ENCODE measurements around the gene SLC7A9. TPM values are rescaled to one million over a fixed set of nuclear protein-coding genes. Genes with fewer than 3 reads are reported as not detected.

Gene SLC7A9
- total and polyA plus RNA-seq, 2 donors (not counting 3 experiments of a cell fraction or from before 2014, with no cell fraction given) = 0.06 TPM; not detected in 1

GRCh38 chr19:32842061-32842460 is 27.5 kb downstream of the SLC7A9 start:
- H4K20me1 ChIP-seq (replicated peaks; ENCODE audit: control insufficient read depth, extremely low read depth, insufficient read depth, low read length) = no peaks in the 10 kb centered on the region
- no peak overlapping the region for H3K9ac ChIP-seq (replicated peaks; ENCODE audit: extremely low read depth, insufficient read depth, low read length)
- no peak for TF ChIP-seq POLR2A (IDR thresholded peaks at IDR 0.05; ENCODE audit: low read depth, low read length)
- TF ChIP-seq EZH2 (IDR thresholded peaks at IDR 0.05; ENCODE audit: borderline replicate concordance, low read depth, low read length, severe bottlenecking) = no peak
- no peak for TF ChIP-seq MYC (IDR thresholded peaks at IDR 0.05; ENCODE audit: low read depth, low read length)
- TF ChIP-seq JUN (IDR thresholded peaks at IDR 0.05; ENCODE audit: borderline replicate concordance, insufficient read depth, insufficient read length, low read depth) = no peak
- TF ChIP-seq CTCF (IDR thresholded peaks at IDR 0.05; ENCODE audit: extremely low read depth in 1 of 2, insufficient read depth in 1 of 2, low read depth in 1 of 2, low read length in 2 of 2) = no peak
- no peak overlapping the region for H3K4me3 ChIP-seq (replicated peaks in 1 of 3; ENCODE audit: insufficient read depth in 1 of 3, low read depth in 1 of 3, low read length in 3 of 3)
- no TSS peak for BruUV-seq (replicated peaks)
- H3K9me3 ChIP-seq (replicated peaks; ENCODE audit: control insufficient read depth, insufficient read depth, low read length) = no peaks in the 10 kb centered on the region
- H3K4me2 ChIP-seq (ENCODE audit: insufficient read depth, low read length) = no peak overlapping the region
- FAIRE-seq (no peak), DNase-seq (ENCODE audit: low read depth, low spot score) (no peak)
- H2AFZ ChIP-seq (ENCODE audit: low read depth, low read length) = no peak overlapping the region
- POLR2A ChIA-PET = no interaction called here
- no peaks in the 10 kb centered on the region for H3K79me2 ChIP-seq (ENCODE audit: control insufficient read depth, insufficient read depth, low read length)
- dilution Hi-C loops (cut with MboI; ENCODE audit: extremely low pct_ligation_motif_present, low sequenced_read_pairs) (no loop called here), intact Hi-C loops (cut with micrococcal nuclease) (no loop called here)
- H3K27ac ChIP-seq (ENCODE audit: insufficient read depth, low read depth, low read length) = no peak overlapping the region
- no peaks in the 10 kb centered on the region for H3K36me3 ChIP-seq (ENCODE audit: control insufficient read depth in 2 of 2, extremely low read depth in 1 of 2, insufficient read depth in 2 of 2, low read length in 2 of 2)
- H3K9me1 ChIP-seq (replicated peaks; ENCODE audit: control insufficient read depth, extremely low read depth, insufficient read depth, low read length) = no peaks in the 10 kb centered on the region
- H3K27me3 ChIP-seq (ENCODE audit: control insufficient read depth in 2 of 2, insufficient read depth in 2 of 2, low read length in 2 of 2) = no peaks in the 10 kb centered on the region
- CTCF ChIA-PET = no interaction called here
- no peaks in the 10 kb centered on the region for H3K4me1 ChIP-seq (ENCODE audit: control insufficient read depth, extremely low read depth, insufficient read depth, low read length)

GRCh38 chr19:32837531-32837930 is 32.0 kb downstream of the SLC7A9 start:
- no TSS peak for BruUV-seq (replicated peaks)
- Histone ChIP-seq H3K79me2 (ENCODE audit: control insufficient read depth, insufficient read depth, low read length) (no peaks in the 10 kb centered on the region), H4K20me1 (replicated peaks; ENCODE audit: control insufficient read depth, extremely low read depth, insufficient read depth, low read length) (no peaks in the 10 kb centered on the region), H2AFZ (ENCODE audit: low read depth, low read length) (no peak overlapping the region), H3K4me3 (replicated peaks in 1 of 3; ENCODE audit: insufficient read depth in 1 of 3, low read depth in 1 of 3, low read length in 3 of 3) (no peak overlapping the region), H3K4me1 (ENCODE audit: control insufficient read depth, extremely low read depth, insufficient read depth, low read length) (no peaks in the 10 kb centered on the region), H3K9ac (replicated peaks; ENCODE audit: extremely low read depth, insufficient read depth, low read length) (no peak overlapping the region), H3K4me2 (ENCODE audit: insufficient read depth, low read length) (no peak overlapping the region), H3K27me3 (ENCODE audit: control insufficient read depth in 2 of 2, insufficient read depth in 2 of 2, low read length in 2 of 2) (no peaks in the 10 kb centered on the region), H3K36me3 (ENCODE audit: control insufficient read depth in 2 of 2, extremely low read depth in 1 of 2, insufficient read depth in 2 of 2, low read length in 2 of 2) (no peaks in the 10 kb centered on the region), H3K9me1 (replicated peaks; ENCODE audit: control insufficient read depth, extremely low read depth, insufficient read depth, low read length) (no peaks in the 10 kb centered on the region), H3K27ac (ENCODE audit: insufficient read depth, low read depth, low read length) (no peak overlapping the region), H3K9me3 (replicated peaks; ENCODE audit: control insufficient read depth, insufficient read depth, low read length) (no peaks in the 10 kb centered on the region)
- ChIA-PET POLR2A (no interaction called here), CTCF (no interaction called here)
- FAIRE-seq (no peak), DNase-seq (ENCODE audit: low read depth, low spot score) (no peak)
- TF ChIP-seq GATA2 (IDR thresholded peaks at IDR 0.05; ENCODE audit: insufficient read depth, insufficient read length, low read depth, low read length) (no peak), EZH2 (IDR thresholded peaks at IDR 0.05; ENCODE audit: borderline replicate concordance, low read depth, low read length, severe bottlenecking) (no peak), POLR2AphosphoS5 (IDR thresholded peaks at IDR 0.05; ENCODE audit: insufficient read depth, low read depth, low read length) (no peak), POLR2A (IDR thresholded peaks at IDR 0.05; ENCODE audit: low read depth, low read length) (no peak), FOS (IDR thresholded peaks at IDR 0.05; ENCODE audit: borderline replicate concordance, insufficient read depth, low read length) (no peak), MYC (IDR thresholded peaks at IDR 0.05; ENCODE audit: low read depth, low read length) (no peak), JUN (IDR thresholded peaks at IDR 0.05; ENCODE audit: borderline replicate concordance, insufficient read depth, insufficient read length, low read depth) (no peak), CTCF (IDR thresholded peaks at IDR 0.05; ENCODE audit: extremely low read depth in 1 of 2, insufficient read depth in 1 of 2, low read depth in 1 of 2, low read length in 2 of 2) (no peak), MAX (IDR thresholded peaks at IDR 0.05; ENCODE audit: insufficient read depth, insufficient read length) (no peak)
- intact Hi-C loops (cut with micrococcal nuclease) (no loop called here), dilution Hi-C loops (cut with MboI; ENCODE audit: extremely low pct_ligation_motif_present, low sequenced_read_pairs) (no loop called here)
